ENCODE measurements around the gene RNF227. TPM values are rescaled to one million over a fixed set of nuclear protein-coding genes. Genes with fewer than 3 reads are reported as not detected.

RNF227 gene
- total and polyA plus RNA-seq, 2 of the 8 experiments (the other 6 are each of a cell fraction or from before 2014, with no cell fraction given) = 0.63 to 1.7 TPM

- no peak for TF ChIP-seq CHD7 (IDR thresholded peaks at IDR 0.05; ENCODE audit: insufficient replicate concordance, low read length)
- no peak for TF ChIP-seq SIN3A (conservative IDR thresholded peaks at IDR 0.05 in 1 of 2, IDR thresholded peaks at IDR 0.05 in 1 of 2; ENCODE audit: low read depth in 1 of 2, low read length in 2 of 2)
Observed at GRCh38 chr17:7881276-7882054, 34.6 kb downstream of the RNF227 start (continued).

Data from H1 (cell line).